ENCODE measurements around the gene RIT1. TPM values are rescaled to one million over a fixed set of nuclear protein-coding genes. Genes with fewer than 3 reads are reported as not detected.
A peak's percentile ranks its signal among the peaks of the same experiment; 100 is the strongest.

RIT1 gene
- total RNA-seq, 1 donor from 2014 or later: 30.1 TPM

- Mint-ChIP-seq H3K4me1 (ENCODE audit: low read depth) (peaks cover 16% of the 10 kb centered on the region), H3K36me3 (ENCODE audit: insufficient read depth) (peaks cover 16% of the 10 kb centered on the region), H3K9me3 (ENCODE audit: low read depth) (no peaks in the 10 kb centered on the region), H3K27ac (peak overlapping the region; percentile 24), H3K4me3 (ENCODE audit: low read depth) (peak overlapping the region; percentile 92), H3K27me3 (no peaks in the 10 kb centered on the region)
- no peak for DNase-seq (ENCODE audit: low spot score, unreplicated experiment)
- TF ChIP-seq CTCF (IDR thresholded peaks at IDR 0.05; ENCODE audit: unreplicated experiment): no peak
Measured at GRCh38 chr1:155909894-155910293, 1.3 kb downstream of the RIT1 start.

GRCh38 chr1:155904261-155904660 is 6.9 kb downstream of the RIT1 start:
- H3K4me3 Mint-ChIP-seq (ENCODE audit: low read depth): no peak overlapping the region
- H3K4me1 Mint-ChIP-seq (ENCODE audit: low read depth): peaks cover 6% of the 10 kb centered on the region
- H3K27me3 Mint-ChIP-seq: no peaks in the 10 kb centered on the region
- DNase-seq (ENCODE audit: low spot score, unreplicated experiment): no peak
- H3K27ac Mint-ChIP-seq: peak overlapping the region; percentile 2
- TF ChIP-seq CTCF (IDR thresholded peaks at IDR 0.05; ENCODE audit: unreplicated experiment): no peak
- no peaks in the 10 kb centered on the region for H3K9me3 Mint-ChIP-seq (ENCODE audit: low read depth)
- H3K36me3 Mint-ChIP-seq (ENCODE audit: insufficient read depth): peaks cover 21% of the 10 kb centered on the region

GRCh38 chr1:155900161-155900560 is 11.0 kb downstream of the RIT1 start:
- no peak overlapping the region for H3K4me3 Mint-ChIP-seq (ENCODE audit: low read depth)
- DNase-seq (ENCODE audit: low spot score, unreplicated experiment): no peak
- H3K27me3 Mint-ChIP-seq: no peaks in the 10 kb centered on the region
- H3K36me3 Mint-ChIP-seq (ENCODE audit: insufficient read depth): peaks cover 26% of the 10 kb centered on the region
- H3K9me3 Mint-ChIP-seq (ENCODE audit: low read depth): no peaks in the 10 kb centered on the region
- TF ChIP-seq CTCF (IDR thresholded peaks at IDR 0.05; ENCODE audit: unreplicated experiment): no peak
- peaks cover 6% of the 10 kb centered on the region for H3K4me1 Mint-ChIP-seq (ENCODE audit: low read depth)
- no peak overlapping the region for H3K27ac Mint-ChIP-seq

- no peak for TF ChIP-seq CTCF (IDR thresholded peaks at IDR 0.05; ENCODE audit: unreplicated experiment)
- Mint-ChIP-seq H3K9me3 (ENCODE audit: low read depth) (no peaks in the 10 kb centered on the region), H3K4me1 (ENCODE audit: low read depth) (peaks cover 6% of the 10 kb centered on the region), H3K4me3 (ENCODE audit: low read depth) (no peak overlapping the region), H3K27ac (no peak overlapping the region), H3K36me3 (ENCODE audit: insufficient read depth) (peaks cover 26% of the 10 kb centered on the region), H3K27me3 (no peaks in the 10 kb centered on the region)
- DNase-seq (ENCODE audit: low spot score, unreplicated experiment): no peak
Measured at GRCh38 chr1:155899683-155900082, 11.5 kb downstream of the RIT1 start.

GRCh38 chr1:155898888-155899287 is 12.3 kb downstream of the RIT1 start:
- H3K36me3 Mint-ChIP-seq (ENCODE audit: insufficient read depth): peaks cover 23% of the 10 kb centered on the region
- H3K9me3 Mint-ChIP-seq (ENCODE audit: low read depth): no peaks in the 10 kb centered on the region
- DNase-seq (ENCODE audit: low spot score, unreplicated experiment): no peak
- TF ChIP-seq CTCF (IDR thresholded peaks at IDR 0.05; ENCODE audit: unreplicated experiment): no peak
- H3K4me3 Mint-ChIP-seq (ENCODE audit: low read depth): no peak overlapping the region
- no peaks in the 10 kb centered on the region for H3K4me1 Mint-ChIP-seq (ENCODE audit: low read depth)
- no peak overlapping the region for H3K27ac Mint-ChIP-seq
- no peaks in the 10 kb centered on the region for H3K27me3 Mint-ChIP-seq
